ENCODE results near the gene ESYT1. TPM values are rescaled to one million over a fixed set of nuclear protein-coding genes. Genes with fewer than 3 reads are reported as not detected.
"Not testable (repeated sequence)": the region's sequence is repeated elsewhere in the genome, so short reads cannot be mapped to it uniquely, and the experiment has no call there.

Gene ESYT1
- total RNA-seq, 8 experiments from 2014 or later, result 13.4 to 54.6 (median 44.2) TPM

- WGBS, 10 experiments, result 78 to 100% (median 93%) methylated on average over 1 of the region's 1 CpG; no CpG with 5 or more reads in 4 of the 10 experiments
- in situ Hi-C loops (cut with MboI; ENCODE audit: low pct_unique_long_range_greater_than_20kb in 2 of 9, low sequenced_read_pairs in 9 of 9, unreplicated experiment in 9 of 9), result no loop called here
- Histone ChIP-seq H3K27ac (no peak overlapping the region), H3K4me1 (replicated peaks in 1 of 2) (peaks cover 2 to 7% of the 10 kb centered on the region in 2 donors), H3K4me3 (no peak overlapping the region)
- ATAC-seq (replicated peaks in 6 of 8), result no peak
These were observed 14.0 kb upstream of the ESYT1 start for GRCh38 chr12:56114084-56114483.

GRCh38 chr12:56115329-56115728, 12.7 kb upstream of the ESYT1 start:
- ATAC-seq (replicated peaks in 6 of 8), result no peak
- 25 to 83% (median 67%) methylated on average over 1 to 10 of the region's 10 CpGs; no CpG with 5 or more reads in 1 of the 10 experiments for WGBS, 10 experiments
- Histone ChIP-seq H3K4me1 (replicated peaks in 1 of 2) (peaks cover 9 to 15% of the 10 kb centered on the region in 2 donors), H3K27ac (no peak overlapping the region), H3K4me3 (peak overlapping the region; percentile 73 to 95 (median 77))
- in situ Hi-C loops (cut with MboI; ENCODE audit: low pct_unique_long_range_greater_than_20kb in 2 of 9, low sequenced_read_pairs in 9 of 9, unreplicated experiment in 9 of 9), result no loop called here

- 0 to 8% (median 0%) methylated on average over 2 to 16 of the region's 34 CpGs for WGBS, 10 experiments
- in situ Hi-C loops (cut with MboI; ENCODE audit: low pct_unique_long_range_greater_than_20kb in 2 of 9, low sequenced_read_pairs in 9 of 9, unreplicated experiment in 9 of 9), result no loop called here
- peak within 1 kb of the TSS; percentile 73 to 95 (median 77) for H3K4me3 ChIP-seq
- peaks cover 9 to 15% of the 10 kb centered on the region in 2 donors for H3K4me1 ChIP-seq (replicated peaks in 1 of 2)
- peak within 1 kb of the TSS; percentile 87 to 93 for H3K27ac ChIP-seq
- ATAC-seq (replicated peaks in 6 of 8), result peak; percentile 26 to 47 (median 38)
These were observed 11.6 kb upstream of the ESYT1 start, which contains the start of gene RPL41 for GRCh38 chr12:56116267-56117081. RPL41 (plus strand) TSS chr12:56116633.

DNA sequence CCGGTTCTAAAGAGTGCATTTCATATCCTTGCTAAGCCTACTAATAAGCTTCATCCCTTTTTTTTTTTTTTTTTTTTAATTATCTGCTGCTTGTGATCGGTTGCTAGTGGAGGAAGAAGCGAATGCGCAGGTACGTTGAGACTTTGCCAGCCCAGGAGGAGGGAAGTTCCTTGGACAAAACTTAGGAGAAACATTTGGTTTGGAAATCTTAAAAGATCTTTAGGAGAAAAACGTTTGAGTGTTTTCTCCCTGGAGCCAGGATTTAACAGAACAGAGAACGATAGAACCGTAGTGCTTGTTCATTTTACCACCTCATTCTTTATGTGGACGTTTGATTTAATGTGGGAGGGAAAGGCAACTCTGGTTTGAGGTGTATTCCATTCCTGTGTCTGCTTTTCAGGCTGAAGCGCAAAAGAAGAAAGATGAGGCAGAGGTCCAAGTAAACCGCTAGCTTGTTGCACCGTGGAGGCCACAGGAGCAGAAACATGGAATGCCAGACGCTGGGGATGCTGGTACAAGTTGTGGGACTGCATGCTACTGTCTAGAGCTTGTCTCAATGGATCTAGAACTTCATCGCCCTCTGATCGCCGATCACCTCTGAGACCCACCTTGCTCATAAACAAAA, 10.9 kb upstream of the ESYT1 start:
- ATAC-seq (replicated peaks in 6 of 8), result not testable (repeated sequence)
- peak overlapping the region; percentile 73 to 95 (median 77) for H3K4me3 ChIP-seq
- 0 to 20% (median 0%) methylated on average over 1 to 9 of the region's 16 CpGs for WGBS, 10 experiments

GRCh38 chr12:56117778-56118687, 10.0 kb upstream of the ESYT1 start, which contains the start of gene ZC3H10:
ZC3H10 (plus strand) TSS chr12:56118266; CDS start chr12:56120563, 2,297 bp downstream.
- peak; percentile 56 to 90 (median 88) for ATAC-seq (replicated peaks in 6 of 8)
- Histone ChIP-seq H3K4me1 (replicated peaks in 1 of 2) (peaks cover 9 to 15% of the 10 kb centered on the region in 2 donors), H3K4me3 (peak within 1 kb of the TSS; percentile 73 to 95 (median 77)), H3K27ac (peak within 1 kb of the TSS; percentile 87 to 93)
- WGBS, 10 experiments, result 0 to 1% (median 0%) methylated on average over 1 to 35 of the region's 61 CpGs; no CpG with 5 or more reads in 1 of the 10 experiments
- in situ Hi-C loops (cut with MboI; ENCODE audit: low pct_unique_long_range_greater_than_20kb in 2 of 9, low sequenced_read_pairs in 9 of 9, unreplicated experiment in 9 of 9), result no loop called here

More for the DNA sequence above, 10.9 kb upstream of the ESYT1 start:
- Histone ChIP-seq H3K4me1 (replicated peaks in 1 of 2) (peaks cover 9 to 15% of the 10 kb centered on the region in 2 donors), H3K27ac (peak overlapping the region; percentile 87 to 93)
- in situ Hi-C loops (cut with MboI; ENCODE audit: low pct_unique_long_range_greater_than_20kb in 2 of 9, low sequenced_read_pairs in 9 of 9, unreplicated experiment in 9 of 9), result not testable (repeated sequence)

GRCh38 chr12:56118688-56119357, 9.2 kb upstream of the ESYT1 start:
- in situ Hi-C loops (cut with MboI; ENCODE audit: low pct_unique_long_range_greater_than_20kb in 2 of 9, low sequenced_read_pairs in 9 of 9, unreplicated experiment in 9 of 9), result no loop called here
- Histone ChIP-seq H3K4me3 (peak overlapping the region; percentile 73 to 95 (median 77)), H3K27ac (peak overlapping the region; percentile 81 to 84), H3K4me1 (replicated peaks in 1 of 2) (peaks cover 9 to 15% of the 10 kb centered on the region in 2 donors)
- 0 to 23% (median 7%) methylated on average over 1 to 8 of the region's 13 CpGs for WGBS, 10 experiments
- no peak for ATAC-seq (replicated peaks in 6 of 8)

GRCh38 chr12:56119361-56119796, 8.7 kb upstream of the ESYT1 start:
- 0 to 5% (median 0%) methylated on average over 1 to 2 of the region's 2 CpGs; no CpG with 5 or more reads in 6 of the 10 experiments for WGBS, 10 experiments
- Histone ChIP-seq H3K4me1 (replicated peaks in 1 of 2) (peaks cover 9 to 15% of the 10 kb centered on the region in 2 donors), H3K27ac (no peak overlapping the region), H3K4me3 (peak overlapping the region; percentile 73 to 95 (median 77))
- in situ Hi-C loops (cut with MboI; ENCODE audit: low pct_unique_long_range_greater_than_20kb in 2 of 9, low sequenced_read_pairs in 9 of 9, unreplicated experiment in 9 of 9), result no loop called here
- peak in 5 of 8 experiments; percentile 1 to 14 (median 8) for ATAC-seq (replicated peaks in 6 of 8)

- Histone ChIP-seq H3K4me1 (replicated peaks in 1 of 2) (peaks cover 9 to 14% of the 10 kb centered on the region in 2 donors), H3K27ac (no peak overlapping the region), H3K4me3 (no peak overlapping the region)
- in situ Hi-C loops (cut with MboI; ENCODE audit: low pct_unique_long_range_greater_than_20kb in 2 of 9, low sequenced_read_pairs in 9 of 9, unreplicated experiment in 9 of 9), result loop anchor here in 1 of 9 experiments (10.0 kb wide), 1 partner anchor 344 kb away; the partner anchor contains the start of gene SPRYD4
- 49 to 100% (median 98%) methylated on average over 1 to 11 of the region's 17 CpGs; no CpG with 5 or more reads in 3 of the 10 experiments for WGBS, 10 experiments
- no peak for ATAC-seq (replicated peaks in 6 of 8)
These were observed 7.8 kb upstream of the ESYT1 start for GRCh38 chr12:56120158-56120846.

GRCh38 chr12:56121204-56121870, 6.7 kb upstream of the ESYT1 start:
- Histone ChIP-seq H3K27ac (no peak overlapping the region), H3K4me3 (no peak overlapping the region), H3K4me1 (replicated peaks in 1 of 2) (peaks cover 12 to 13% of the 10 kb centered on the region in 2 donors)
- WGBS, 10 experiments, result 82 to 100% (median 99%) methylated on average over 1 to 3 of the region's 11 CpGs; no CpG with 5 or more reads in 4 of the 10 experiments
- in situ Hi-C loops (cut with MboI; ENCODE audit: low pct_unique_long_range_greater_than_20kb in 2 of 9, low sequenced_read_pairs in 9 of 9, unreplicated experiment in 9 of 9), result loop anchor here in 1 of 9 experiments (10.0 kb wide), 1 partner anchor 343 kb away; the partner anchor contains the start of gene SPRYD4
- no peak for ATAC-seq (replicated peaks in 6 of 8)

DNA sequence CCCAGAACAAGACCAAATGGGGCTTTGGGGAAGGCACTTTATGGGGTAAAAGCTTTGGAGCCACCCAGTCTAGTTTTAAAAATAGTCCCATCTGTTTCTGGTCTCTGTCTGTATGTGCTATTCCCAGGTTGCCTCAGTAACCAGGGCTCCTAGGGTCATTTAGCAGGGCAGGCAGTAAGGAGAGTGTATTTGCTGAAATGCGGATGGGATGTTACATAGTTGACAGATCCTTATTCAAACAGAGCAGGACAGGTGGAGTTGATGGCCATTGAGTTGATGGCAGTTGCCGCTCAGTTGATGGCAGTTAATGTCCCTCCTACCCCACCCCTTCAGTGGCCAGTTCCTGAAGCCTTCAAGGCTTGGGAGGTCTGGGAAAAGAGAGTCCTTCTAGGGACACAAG, 5.4 kb upstream of the ESYT1 start:
- ATAC-seq (replicated peaks in 6 of 8), result no peak
- in situ Hi-C loops (cut with MboI; ENCODE audit: low pct_unique_long_range_greater_than_20kb in 2 of 9, low sequenced_read_pairs in 9 of 9, unreplicated experiment in 9 of 9), result loop anchor here in 1 of 9 experiments (10.0 kb wide), 1 partner anchor 342 kb away; the partner anchor contains the start of gene SPRYD4
- no peak overlapping the region for H3K4me3 ChIP-seq
- peaks cover 14 to 24% of the 10 kb centered on the region in 2 donors for H3K4me1 ChIP-seq (replicated peaks in 1 of 2)
- 60 to 100% (median 100%) methylated on average over 1 to 2 of the region's 2 CpGs; no CpG with 5 or more reads in 4 of the 10 experiments for WGBS, 10 experiments
- no peak overlapping the region for H3K27ac ChIP-seq

DNA sequence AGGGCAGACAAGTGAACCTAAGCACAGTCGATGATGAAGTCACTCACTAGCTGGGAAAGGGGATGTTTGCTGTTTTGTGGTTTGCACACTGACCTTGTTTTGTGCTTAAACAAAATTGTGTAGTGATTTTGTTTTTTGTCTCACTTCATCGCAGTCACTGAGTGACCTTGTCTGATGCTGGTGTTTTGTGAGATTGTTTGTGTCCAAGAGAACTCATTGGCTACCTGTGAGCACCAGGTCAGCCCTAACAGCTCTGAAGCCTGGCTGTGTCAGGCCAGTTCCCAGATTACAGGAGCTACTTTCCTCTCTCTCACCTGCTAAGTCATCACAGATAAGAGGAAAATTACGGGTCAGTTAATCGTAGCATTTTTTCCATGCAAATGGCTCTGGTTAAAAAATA, 3.9 kb upstream of the ESYT1 start:
- H3K27ac ChIP-seq, result no peak overlapping the region
- in situ Hi-C loops (cut with MboI; ENCODE audit: low pct_unique_long_range_greater_than_20kb in 2 of 9, low sequenced_read_pairs in 9 of 9, unreplicated experiment in 9 of 9), result loop anchor here in 1 of 9 experiments (10.0 kb wide), 1 partner anchor 341 kb away; the partner anchor contains the start of gene SPRYD4
- no peak for ATAC-seq (replicated peaks in 6 of 8)
- WGBS, 10 experiments, result 67 to 100% (median 94%) methylated on average over 1 to 4 of the region's 4 CpGs
- peaks cover 11 to 21% of the 10 kb centered on the region in 2 donors for H3K4me1 ChIP-seq (replicated peaks in 1 of 2)
- no peak overlapping the region for H3K4me3 ChIP-seq
